Osteocyte (in vitro differentiated cells): Measurements from ENCODE around the gene IL34. TPM values are rescaled to one million over a fixed set of nuclear protein-coding genes. Genes with fewer than 3 reads are reported as not detected.

ENCODE experiments used
- DNase-seq: peaks from one replicate; pipeline ENCODE4 v3.0.0; 2021; ENCODE audit warnings: mixed read lengths; ENCODE audit not compliant: unreplicated experiment; ENCODE audit errors: extremely low spot score
- H3K27ac Mint-ChIP-seq: one replicate; pipeline ENCODE4 v1.8.0; 2021; ENCODE audit warnings: mild to moderate bottlenecking, mixed read lengths; ENCODE audit not compliant: unreplicated experiment
- H3K27me3 Mint-ChIP-seq: one replicate; pipeline ENCODE4 v1.8.0; 2021; ENCODE audit warnings: mixed read lengths; ENCODE audit not compliant: unreplicated experiment
- H3K36me3 Mint-ChIP-seq: one replicate; pipeline ENCODE4 v1.8.0; 2021; ENCODE audit warnings: mixed read lengths; ENCODE audit not compliant: unreplicated experiment
- H3K4me1 Mint-ChIP-seq: one replicate; pipeline ENCODE4 v1.8.0; 2021; ENCODE audit warnings: mixed read lengths; ENCODE audit not compliant: unreplicated experiment
- H3K4me3 Mint-ChIP-seq: one replicate; pipeline ENCODE4 v1.8.0; 2021; ENCODE audit warnings: mild to moderate bottlenecking, moderate library complexity, mixed read lengths; ENCODE audit not compliant: unreplicated experiment
- H3K9me3 Mint-ChIP-seq: one replicate; pipeline ENCODE4 v1.8.0; 2021; ENCODE audit warnings: mixed read lengths; ENCODE audit not compliant: unreplicated experiment
- total RNA-seq: library from RNA; stranded (reverse); gene quantifications from 2 replicates; pipeline ENCODE4 v1.2.1, GENCODE V29; 2021
- TF ChIP-seq, protein P1 (sequence below): fragments of 200-600 bp; sonication (generic); IDR thresholded peaks from 2 replicates; pipeline ENCODE4 v1.5.0; 2021; ENCODE audit warnings: antibody characterized with exemption, mild to moderate bottlenecking, moderate library complexity

Gene IL34
- total RNA-seq, 1 donor from 2014 or later, result 12.7 TPM

DNA sequence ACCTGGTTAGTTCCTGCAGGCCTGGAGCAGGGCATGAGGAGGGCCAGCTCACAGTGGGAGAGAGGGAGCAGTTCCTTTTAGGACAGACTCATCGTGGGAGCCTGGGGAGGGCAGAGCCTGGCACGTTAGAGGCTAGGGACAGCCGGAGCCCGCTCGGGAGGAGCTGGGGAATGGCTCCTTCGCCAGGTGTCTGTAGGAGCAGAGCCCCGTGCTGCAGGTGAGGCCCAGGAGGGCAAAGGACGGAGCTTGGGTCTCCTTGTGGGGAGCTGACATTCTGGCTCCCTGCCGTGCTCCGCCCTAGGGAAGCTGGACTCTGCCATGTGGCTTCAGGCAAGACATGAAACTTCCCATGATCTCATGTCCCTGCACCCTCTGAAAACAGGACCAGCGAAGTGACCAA, 58.2 kb downstream of the IL34 start:
- no peak for DNase-seq
- Mint-ChIP-seq H3K4me3 (no peak overlapping the region), H3K9me3 (no peaks in the 10 kb centered on the region), H3K4me1 (peaks cover 97% of the 10 kb centered on the region), H3K36me3 (no peaks in the 10 kb centered on the region), H3K27ac (peak overlapping the region; percentile 100), H3K27me3 (no peaks in the 10 kb centered on the region)
- TF ChIP-seq, protein P1, sequence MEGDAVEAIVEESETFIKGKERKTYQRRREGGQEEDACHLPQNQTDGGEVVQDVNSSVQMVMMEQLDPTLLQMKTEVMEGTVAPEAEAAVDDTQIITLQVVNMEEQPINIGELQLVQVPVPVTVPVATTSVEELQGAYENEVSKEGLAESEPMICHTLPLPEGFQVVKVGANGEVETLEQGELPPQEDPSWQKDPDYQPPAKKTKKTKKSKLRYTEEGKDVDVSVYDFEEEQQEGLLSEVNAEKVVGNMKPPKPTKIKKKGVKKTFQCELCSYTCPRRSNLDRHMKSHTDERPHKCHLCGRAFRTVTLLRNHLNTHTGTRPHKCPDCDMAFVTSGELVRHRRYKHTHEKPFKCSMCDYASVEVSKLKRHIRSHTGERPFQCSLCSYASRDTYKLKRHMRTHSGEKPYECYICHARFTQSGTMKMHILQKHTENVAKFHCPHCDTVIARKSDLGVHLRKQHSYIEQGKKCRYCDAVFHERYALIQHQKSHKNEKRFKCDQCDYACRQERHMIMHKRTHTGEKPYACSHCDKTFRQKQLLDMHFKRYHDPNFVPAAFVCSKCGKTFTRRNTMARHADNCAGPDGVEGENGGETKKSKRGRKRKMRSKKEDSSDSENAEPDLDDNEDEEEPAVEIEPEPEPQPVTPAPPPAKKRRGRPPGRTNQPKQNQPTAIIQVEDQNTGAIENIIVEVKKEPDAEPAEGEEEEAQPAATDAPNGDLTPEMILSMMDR, result no peak

DNA sequence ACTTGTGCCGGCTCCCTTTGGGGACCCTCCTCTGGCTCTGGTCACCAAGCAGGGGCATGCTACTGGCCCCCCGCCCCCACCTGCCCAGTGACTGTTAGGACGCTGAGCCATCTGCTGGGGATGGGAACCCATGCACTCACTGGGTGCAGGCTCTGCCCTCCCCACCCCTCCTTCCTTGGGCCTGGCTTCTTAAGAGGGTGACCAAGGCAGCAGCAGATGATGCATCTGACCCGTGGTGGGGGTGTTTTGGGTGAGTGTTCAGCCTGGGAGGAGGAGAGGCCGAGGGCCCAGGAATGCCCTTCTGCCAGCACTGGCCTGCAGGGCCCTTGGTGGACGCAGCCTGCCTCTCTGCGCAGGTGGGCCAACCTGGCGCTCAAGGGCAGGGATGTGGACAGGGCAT, 58.7 kb downstream of the IL34 start:
- H3K27ac Mint-ChIP-seq, result peak overlapping the region; percentile 100
- TF ChIP-seq, protein P1, result no peak
- H3K4me1 Mint-ChIP-seq, result peaks cover 94% of the 10 kb centered on the region
- no peaks in the 10 kb centered on the region for H3K9me3 Mint-ChIP-seq
- no peak overlapping the region for H3K4me3 Mint-ChIP-seq
- H3K27me3 Mint-ChIP-seq, result no peaks in the 10 kb centered on the region
- no peak for DNase-seq
- H3K36me3 Mint-ChIP-seq, result no peaks in the 10 kb centered on the region

DNA sequence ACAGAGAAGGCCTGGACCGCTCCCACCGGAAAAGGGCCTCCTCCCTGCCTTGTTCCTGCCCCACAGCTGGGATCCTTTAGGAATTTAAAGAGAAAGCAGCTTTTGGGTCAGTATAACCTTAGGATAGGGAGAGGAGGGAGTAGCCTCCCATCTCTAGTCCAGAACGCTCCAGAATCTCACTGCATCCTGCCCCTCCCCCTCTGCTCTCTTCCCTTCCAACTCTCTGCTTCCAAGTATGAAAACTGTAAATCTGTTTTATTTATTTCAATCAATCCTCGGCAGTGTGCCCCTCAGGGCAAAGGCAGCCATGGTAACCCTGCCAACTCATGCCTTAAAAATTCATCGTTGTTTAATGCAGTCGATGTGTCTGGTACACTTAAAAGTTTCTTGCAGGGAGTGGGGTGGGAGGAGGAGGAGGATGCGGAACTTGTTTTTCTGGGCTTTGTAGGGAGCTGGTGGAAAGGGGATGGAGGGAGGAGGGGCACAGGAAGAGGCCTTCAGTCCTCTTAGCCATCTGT, 60.6 kb downstream of the IL34 start:
- H3K27ac Mint-ChIP-seq, result peak overlapping the region; percentile 89
- peak; percentile 94 for DNase-seq
- TF ChIP-seq, protein P1, result no peak
- H3K4me1 Mint-ChIP-seq, result peaks cover 85% of the 10 kb centered on the region
- H3K9me3 Mint-ChIP-seq, result no peaks in the 10 kb centered on the region
- H3K4me3 Mint-ChIP-seq, result no peak overlapping the region
- no peaks in the 10 kb centered on the region for H3K27me3 Mint-ChIP-seq
- peaks cover 8% of the 10 kb centered on the region for H3K36me3 Mint-ChIP-seq

DNA sequence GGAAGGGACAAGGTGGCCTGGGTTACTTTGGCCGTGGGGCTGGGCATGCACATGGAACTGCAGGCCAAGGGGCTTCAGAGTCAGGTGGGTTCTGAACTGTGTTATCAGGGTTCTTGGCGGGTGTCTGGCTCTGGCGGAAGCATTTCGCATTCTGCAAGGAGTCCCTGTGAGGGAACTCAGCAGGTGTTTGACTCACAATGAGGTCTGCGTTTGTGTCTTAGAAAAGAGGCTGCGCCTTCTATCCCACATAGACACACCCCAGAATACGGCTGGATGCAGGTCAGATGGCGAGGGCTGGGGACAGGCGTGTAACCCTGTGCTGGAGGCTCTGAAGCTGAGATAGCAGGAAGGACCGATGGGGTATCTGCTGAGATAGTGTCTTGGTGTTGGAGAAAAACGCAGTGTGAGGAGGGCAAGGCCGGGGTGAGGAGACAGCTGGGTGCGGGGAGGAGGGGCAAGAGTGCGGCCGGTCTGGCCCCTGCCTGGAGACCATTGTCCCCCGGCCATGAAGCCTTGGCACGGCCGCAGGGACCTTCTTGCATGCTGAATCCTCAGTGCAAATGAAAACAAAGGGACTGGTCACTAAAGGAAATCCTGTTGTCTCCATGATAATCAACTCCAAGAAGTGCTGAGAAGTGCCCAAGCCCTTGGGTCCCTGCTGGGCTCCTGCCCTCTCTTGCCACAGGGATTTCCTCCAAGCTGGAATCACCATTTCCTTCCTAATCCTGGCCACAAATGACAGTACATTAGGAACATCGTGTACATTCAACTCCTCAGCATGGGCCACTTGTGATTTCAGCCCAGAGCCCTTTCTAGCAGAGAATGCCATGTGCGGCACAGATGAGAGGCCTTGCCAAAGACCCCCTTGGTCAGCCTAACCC, 62.2 kb downstream of the IL34 start:
- DNase-seq, result no peak
- H3K4me1 Mint-ChIP-seq, result peaks cover 79% of the 10 kb centered on the region

DNA sequence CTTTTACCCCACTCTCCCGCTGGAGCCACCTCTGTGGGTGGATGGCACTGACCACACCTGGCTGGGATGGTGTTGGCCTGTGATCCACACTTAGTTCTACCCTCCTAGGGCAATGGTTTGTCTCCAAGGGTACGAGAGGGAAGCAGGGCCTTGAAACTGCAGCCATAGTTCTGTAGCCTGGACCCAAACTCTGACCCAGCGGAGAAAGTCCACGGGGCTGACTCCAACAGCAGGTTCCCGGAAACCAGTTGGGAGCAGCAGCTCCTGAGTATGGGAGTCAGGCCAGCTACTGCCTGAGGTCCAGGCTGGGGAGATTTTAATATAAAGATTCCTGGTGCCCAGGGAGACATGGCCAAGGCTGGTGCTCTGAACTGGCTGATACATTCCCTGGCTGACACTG, 63.1 kb downstream of the IL34 start:
- H3K27ac Mint-ChIP-seq, result peak overlapping the region; percentile 18
- H3K36me3 Mint-ChIP-seq, result peaks cover 8% of the 10 kb centered on the region
- TF ChIP-seq, protein P1, result no peak
- no peaks in the 10 kb centered on the region for H3K9me3 Mint-ChIP-seq
- H3K4me3 Mint-ChIP-seq, result no peak overlapping the region
- DNase-seq, result no peak
- no peaks in the 10 kb centered on the region for H3K27me3 Mint-ChIP-seq
- peaks cover 77% of the 10 kb centered on the region for H3K4me1 Mint-ChIP-seq

More for the DNA sequence above, 62.2 kb downstream of the IL34 start:
- Mint-ChIP-seq H3K4me3 (no peak overlapping the region), H3K9me3 (no peaks in the 10 kb centered on the region), H3K36me3 (peaks cover 8% of the 10 kb centered on the region), H3K27me3 (no peaks in the 10 kb centered on the region), H3K27ac (peak overlapping the region; percentile 89)
- TF ChIP-seq, protein P1, result no peak
